GM21619 (cell line): ENCODE measurements around the gene PDCD4.

Experiments
- ATAC-seq: cut with Tn5 transposase; IDR thresholded peaks from one replicate; pipeline ENCODE4 v1.9.1; 2021; ENCODE audit not compliant: unreplicated experiment

Gene PDCD4

DNA sequence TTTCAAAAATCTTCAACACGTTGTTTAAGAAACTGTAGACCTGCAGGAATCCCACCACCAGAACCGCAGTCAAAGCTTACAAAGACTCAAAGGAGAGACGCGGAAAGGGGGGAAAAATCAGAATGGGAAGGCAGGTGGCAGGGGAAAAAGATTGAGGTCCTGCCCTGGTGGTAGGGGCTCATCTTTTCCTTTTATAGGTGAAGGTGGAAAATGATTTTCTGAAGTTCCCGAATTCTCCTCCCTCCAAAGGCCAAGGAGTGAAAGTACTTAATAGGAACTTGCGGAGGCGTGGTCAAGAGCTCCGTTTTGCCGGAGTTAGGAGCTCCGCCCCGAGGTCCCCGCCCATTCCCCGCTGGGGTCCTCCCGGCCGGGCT, 46.5 kb downstream of the PDCD4 start:
- ATAC-seq: no peak

DNA sequence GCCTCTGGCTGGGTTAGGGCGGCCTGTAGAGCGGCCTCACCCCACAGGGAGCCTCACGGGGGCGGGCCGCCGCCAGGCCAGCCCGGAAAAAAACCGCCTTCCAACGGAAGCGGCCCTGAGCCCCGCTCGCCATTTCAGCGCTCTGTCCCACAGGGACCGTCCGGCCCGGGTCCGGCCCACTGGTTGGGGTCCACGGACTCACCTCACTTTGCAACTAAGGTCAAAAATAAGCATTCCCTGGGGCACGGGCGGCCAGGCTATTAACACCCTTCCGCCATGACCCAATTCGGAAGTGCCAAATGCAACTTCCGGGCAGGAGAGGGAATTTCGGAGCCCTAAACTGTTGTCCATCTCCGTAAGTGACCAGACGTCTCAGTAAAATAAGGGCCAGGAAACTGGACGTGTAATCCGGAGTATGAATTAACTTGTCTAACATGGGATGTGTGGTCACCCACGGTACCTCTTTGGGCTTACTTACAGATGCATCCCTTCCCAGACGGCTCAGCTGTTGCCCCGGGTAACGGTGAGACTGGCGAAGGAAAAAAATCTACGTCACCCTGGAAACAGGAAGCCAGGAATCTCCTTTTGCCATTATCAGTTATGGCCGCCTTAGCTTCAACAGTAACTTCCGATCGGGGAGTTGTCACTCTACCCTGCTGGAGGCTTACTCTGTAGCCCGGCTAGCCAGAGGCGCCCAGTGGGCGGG, 47.1 kb downstream of the PDCD4 start, which contains the start of gene BBIP1:
Gene BBIP1, minus strand, starts transcription at position 538 of the 706 bp plus-strand sequence. CDS start 1,023 bp downstream, outside the sequence.
- ATAC-seq: peak; percentile 76

DNA sequence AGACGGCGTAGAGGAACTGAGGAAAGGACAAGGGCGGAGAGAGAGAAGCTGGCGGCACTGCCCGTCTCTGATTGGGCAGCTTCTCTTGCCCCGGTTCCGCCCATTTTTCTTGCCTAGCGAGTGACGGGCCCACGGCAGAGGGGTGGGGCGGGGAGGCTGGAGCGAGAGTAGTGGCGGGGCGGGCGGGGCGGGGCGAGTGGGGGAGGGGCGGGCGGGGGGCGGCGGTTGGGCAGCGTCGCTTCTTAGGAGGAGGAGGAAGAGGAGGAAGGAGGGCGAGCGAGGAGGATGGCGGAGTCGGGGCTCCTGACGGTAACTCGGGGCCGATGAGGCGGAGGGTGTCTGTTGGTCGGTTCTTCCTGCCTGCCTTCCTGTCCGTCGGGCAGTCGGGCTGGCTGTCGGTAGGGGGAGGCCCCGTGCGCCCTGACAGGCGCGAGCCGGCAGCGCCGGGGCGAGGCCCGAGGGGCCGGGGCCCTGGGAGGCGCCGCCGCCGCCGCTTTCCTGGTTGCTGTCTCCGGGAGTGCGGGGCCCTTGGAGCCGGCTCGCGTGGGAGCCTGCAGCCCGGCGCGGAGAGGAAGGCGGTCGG, 47.7 kb downstream of the PDCD4 start, which contains the start of gene SHOC2:
Gene SHOC2, plus strand, starts transcription at position 256 of the 583 bp plus-strand sequence. CDS start 44,755 bp downstream, outside the sequence.
- ATAC-seq: no peak

DNA sequence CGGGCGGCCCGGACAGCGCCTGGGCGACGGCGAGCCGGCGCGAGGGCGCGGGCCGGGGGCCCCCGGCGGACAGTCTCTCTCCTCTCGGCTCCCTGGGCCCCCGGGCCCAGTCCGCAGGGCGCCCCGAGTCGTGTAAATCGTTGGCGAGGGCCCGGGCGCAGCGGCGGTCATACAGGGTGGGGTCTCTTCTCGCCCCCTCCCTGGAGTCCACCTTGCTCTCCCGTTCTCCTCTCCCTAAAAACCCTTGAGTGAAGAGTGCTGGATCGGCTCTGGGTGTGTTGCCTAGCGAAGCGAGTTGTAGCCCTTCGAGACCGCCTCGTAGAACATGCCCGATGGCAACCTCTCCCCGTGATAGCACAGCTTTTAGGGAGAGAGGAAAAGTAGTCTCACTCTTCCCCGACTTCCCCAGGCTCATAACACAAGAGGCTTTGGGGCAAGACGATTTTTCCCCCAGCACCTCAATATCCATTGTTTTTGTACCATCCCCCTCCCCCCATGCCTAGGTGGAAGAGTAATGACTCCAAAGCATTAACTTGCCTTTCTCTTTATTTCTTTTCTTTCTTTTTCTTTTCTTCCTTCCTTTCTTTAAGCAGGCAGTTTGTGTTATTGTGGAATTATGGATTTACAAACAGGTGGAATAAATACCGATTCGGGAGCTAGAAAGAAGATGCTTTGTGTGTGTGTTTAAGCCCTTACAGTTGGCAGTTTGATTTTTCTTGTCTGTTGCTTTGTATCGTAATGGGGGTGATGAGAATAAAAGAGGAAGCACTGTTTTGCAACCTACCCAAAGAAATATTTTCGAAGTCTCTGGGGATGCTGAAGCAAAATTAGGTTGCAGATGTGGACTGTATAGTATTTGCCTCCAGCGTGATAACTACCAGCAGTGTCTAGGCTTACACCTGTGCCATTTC, 48.5 kb downstream of the PDCD4 start:
- peak; percentile 25 for ATAC-seq

DNA sequence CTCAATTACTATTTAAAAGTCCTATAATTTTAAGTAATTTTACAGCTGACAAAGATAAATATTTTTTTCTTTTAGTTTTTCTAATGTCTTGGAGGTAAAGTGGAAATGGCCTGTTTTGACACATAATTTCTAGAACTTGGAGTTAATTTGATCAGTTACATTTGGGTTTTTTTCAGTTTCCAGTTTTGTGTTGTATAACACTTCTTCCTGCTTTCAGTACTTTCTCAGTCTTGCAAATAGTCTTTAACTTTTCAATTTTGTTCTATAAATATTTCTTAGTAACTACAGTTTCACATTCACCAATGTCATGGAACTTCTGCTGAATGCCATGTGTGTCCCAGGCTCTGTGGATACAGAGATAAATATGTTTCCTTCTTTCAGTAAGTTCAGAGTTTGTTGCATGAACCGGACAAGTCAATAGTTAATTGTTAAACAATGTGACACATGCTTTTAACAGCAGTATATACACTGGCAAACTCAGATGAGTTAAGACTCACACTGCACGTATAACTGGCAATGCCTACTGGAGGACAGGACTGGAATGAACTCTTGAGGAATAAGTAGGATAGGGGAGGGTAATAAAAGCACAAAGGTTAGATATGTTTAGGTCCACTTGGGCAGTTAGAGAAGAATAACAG, 52.2 kb downstream of the PDCD4 start:
- no peak for ATAC-seq

DNA sequence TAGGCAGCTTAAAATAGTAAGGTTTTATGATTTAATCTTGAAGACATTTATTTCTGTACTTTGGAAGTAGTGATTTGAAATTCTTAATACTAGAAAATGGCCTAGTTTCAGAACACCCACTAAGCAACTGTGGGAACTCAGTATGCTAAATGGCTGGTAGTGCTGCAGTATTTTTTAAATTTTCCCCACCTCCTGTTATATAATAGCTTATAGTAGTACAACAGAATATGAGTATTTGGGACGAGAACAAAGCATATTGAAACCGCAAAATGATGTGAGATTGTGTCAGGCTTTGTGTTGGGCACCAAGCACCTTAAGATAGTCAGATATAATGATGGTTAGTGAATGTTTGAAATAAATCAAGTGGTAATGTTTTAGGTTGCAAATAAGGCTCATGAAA, 55.7 kb downstream of the PDCD4 start:
- no peak for ATAC-seq

DNA sequence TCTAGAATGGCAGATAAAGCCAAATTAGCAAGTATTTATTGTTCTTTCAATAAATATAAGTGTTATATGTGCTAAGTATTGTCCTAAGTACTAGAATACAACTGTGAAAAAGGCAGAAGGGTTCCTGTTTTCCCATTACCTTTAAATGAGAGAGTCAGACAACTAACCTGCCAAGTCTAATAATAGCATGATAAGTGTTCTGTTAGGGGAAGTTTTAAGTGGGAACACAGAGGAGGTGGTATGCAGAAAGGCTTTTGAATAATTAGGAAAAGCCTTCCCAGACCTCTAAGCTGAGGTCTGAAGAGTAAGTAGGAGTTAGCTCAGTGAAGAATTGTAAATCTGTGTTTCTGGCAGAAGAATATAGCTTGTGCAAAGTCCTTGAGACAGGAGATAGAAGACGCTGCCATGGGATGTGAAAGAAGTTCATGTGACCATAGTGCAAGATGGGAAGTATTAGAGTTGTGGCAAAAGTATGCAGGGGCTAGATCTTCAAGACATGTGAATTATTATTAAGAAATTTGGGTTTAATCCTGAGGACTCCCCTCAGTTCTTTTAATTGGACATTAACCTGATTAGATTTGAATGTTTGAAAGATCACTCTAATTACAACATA, 60.1 kb downstream of the PDCD4 start:
- ATAC-seq: no peak

DNA sequence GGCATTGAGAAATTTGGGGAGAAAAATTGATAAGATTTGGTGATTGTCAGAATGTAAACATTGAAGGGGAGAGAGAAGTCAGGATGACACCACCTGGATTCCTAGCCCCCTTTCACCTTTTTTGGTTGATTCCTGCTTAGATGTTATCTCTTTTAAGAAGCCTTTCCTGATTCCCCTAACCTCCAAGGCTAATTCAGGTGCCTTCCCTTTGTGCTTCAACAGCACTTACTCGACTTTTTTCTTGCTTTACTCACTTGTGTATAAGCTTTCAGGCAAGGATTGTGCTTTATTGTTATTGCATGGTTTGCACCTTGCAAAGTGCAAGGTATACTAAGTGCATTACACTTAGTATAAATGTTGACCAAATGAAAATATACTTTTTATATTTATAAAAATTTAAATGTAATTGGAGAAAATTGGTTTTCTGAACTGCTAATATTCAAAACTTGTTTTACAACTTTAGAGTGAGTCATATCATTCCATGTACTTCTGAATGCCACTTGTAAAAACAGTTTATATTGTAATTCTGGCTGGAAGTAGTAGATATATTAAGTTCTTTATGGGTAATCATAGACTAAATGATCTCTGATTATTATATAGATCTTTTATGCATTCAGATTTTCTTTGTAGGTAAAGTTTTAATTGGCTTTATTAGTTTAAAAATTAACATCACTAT, 60.9 kb downstream of the PDCD4 start:
- no peak for ATAC-seq

DNA sequence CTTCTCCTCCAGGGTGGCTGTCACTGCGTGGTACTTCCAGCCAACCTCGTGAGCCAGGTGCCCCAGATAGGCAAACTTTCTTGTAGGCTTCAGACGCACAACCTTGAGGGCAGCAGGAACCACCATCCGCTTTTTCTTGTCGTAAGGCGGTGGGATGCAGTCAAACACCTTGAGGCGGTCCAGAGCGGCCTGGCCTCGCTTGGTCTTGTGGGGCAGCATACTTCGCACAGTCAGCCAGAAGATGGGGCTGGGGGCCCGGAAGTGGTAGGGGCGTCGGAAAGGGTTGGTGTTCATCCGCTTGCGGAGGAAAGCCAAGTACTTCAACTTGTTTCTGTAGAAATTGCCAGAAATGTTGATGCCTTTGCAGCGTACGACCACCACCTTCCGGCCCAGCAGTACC, 65.0 kb downstream of the PDCD4 start:
- no peak for ATAC-seq

DNA sequence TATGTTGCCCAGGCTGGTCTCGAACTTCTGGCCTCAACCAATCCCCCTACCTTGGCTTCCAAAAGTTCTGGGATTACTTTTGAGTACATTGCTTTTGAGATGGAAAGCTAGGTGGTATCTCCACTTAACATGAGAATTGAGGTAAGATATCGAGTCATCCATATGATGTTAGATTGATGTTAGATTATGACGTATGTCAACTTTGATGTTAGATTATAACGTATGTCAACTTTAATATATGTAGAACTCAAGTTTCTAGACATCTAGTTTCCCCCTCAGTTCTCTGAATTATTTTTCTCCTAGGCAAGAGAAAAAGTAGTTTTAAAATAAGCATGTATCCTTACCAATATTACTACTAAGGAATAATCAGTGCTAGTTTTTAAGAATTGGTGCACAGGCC, 67.7 kb downstream of the PDCD4 start:
- no peak for ATAC-seq

DNA sequence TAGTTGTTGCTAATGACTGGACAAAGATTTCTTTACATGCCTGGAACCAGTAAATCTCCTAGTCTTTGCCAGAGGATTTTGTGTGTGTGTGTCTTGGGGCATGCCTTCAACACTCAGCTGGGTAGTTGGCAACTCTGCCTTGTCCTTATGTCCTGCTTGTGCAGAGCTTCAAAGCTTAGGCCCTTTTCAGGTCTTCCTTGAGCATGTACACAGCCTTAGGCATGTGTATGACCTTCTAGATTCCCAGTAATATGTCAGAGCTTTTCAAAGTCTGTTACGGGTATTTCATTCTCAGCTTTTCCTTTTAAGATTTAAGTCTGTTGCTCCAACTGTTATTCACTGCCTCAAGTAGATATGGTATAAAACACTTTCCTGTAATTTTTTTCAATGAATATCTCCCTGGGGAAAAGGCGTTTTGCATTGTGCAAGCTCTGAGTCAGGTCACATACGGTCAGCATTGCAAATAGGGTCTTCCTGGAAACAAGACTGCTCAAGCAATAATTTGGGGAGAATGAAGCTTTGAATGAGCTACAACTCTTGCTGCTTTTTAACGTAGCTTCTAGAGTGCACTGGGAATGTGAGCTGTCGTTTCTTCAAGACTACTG, 73.2 kb downstream of the PDCD4 start:
- no peak for ATAC-seq

DNA sequence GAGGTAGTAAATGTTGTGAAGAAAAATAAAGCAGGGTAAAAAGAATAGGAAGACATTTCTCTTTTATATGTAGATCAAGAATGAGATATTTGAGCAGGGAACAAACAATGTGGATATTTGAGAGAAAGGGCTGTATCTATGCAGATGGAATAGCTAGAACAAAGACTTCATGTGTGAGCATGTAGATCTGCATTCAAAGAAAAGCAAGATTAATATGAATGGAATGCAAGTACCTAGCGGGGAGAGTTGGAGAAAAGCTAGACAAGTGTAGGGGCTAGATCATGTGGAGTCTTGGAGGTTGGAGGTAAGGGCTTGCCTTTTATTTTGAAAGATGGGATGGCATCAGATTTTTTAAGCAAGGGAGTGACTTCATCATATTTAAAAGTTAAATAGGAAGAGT, 74.8 kb downstream of the PDCD4 start:
- ATAC-seq: no peak

DNA sequence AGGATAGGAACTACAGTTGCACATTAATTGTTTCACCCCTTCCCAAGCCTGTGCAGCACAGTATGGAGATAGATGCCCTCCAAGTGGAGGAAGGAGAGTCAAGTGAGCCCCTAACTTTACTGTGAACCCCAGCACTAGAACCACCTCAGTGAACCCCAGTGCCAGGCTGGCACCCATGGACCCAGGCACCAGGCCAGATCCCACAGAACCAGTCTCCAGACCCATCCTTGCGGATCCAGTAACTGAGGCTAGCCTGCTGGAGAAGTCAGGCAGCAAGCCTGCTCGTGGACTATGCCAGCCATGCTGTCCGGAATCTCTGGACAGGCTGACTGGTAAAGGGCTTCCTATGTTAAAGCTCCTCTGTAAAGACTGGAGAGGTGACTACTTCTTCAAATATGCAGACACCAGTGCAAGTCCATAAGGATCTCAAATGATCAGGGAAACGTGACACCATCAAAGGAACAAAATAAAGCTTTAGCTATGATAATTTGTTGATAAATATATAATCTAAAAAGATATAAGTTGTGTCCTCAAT, 75.4 kb downstream of the PDCD4 start:
- no peak for ATAC-seq
